RKO (cell line): Measurements from ENCODE around the gene ACE.

Source experiments
- DNase-seq: peaks from one replicate; pipeline ENCODE4 v3.0.0-alpha.2; 2016; ENCODE audit warnings: low spot score

Gene ACE

GRCh38 chr17:63492940-63493339 lies 16.1 kb downstream of the ACE start:
- DNase-seq, result no peak

DNA sequence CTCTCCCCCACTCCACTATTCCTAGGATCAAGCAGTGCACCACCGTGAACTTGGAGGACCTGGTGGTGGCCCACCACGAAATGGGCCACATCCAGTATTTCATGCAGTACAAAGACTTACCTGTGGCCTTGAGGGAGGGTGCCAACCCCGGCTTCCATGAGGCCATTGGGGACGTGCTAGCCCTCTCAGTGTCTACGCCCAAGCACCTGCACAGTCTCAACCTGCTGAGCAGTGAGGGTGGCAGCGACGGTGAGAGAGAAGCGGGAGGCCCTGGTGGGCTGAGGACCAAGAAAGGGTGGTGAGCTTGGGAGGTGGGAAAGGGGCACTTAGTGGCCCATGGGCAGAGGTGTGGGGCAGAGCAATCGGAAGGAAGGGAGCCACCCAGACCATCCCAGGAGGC lies 16.6 kb downstream of the ACE start:
- no peak for DNase-seq

GRCh38 chr17:63494300-63494928 lies 17.6 kb downstream of the ACE start:
- DNase-seq, result no peak

GRCh38 chr17:63495491-63495890 lies 18.6 kb downstream of the ACE start:
- no peak for DNase-seq

- DNase-seq, result no peak
Measured at GRCh38 chr17:63496177-63496576, 19.3 kb downstream of the ACE start.

DNA sequence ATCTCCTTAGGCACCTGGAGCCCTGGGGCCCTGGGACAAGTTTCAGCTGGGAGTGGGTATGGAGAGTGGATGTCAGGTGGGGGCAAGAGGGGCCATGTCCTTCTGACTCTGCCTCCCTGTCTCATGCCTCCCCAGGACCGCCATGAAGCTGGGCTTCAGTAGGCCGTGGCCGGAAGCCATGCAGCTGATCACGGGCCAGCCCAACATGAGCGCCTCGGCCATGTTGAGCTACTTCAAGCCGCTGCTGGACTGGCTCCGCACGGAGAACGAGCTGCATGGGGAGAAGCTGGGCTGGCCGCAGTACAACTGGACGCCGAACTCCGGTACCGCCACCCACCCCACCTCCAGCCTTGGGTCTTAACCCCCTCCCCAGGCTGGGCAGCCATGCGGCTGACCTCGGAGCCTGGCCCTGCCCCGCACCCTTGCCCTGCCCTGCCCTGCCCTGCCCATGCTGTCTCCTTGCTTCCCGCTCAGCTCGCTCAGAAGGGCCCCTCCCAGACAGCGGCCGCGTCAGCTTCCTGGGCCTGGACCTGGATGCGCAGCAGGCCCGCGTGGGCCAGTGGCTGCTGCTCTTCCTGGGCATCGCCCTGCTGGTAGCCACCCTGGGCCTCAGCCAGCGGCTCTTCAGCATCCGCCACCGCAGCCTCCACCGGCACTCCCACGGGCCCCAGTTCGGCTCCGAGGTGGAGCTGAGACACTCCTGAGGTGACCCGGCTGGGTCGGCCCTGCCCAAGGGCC lies 20.0 kb downstream of the ACE start:
- DNase-seq, result no peak

GRCh38 chr17:63497708-63498483 lies 21.0 kb downstream of the ACE start:
- DNase-seq, result no peak

- DNase-seq, result no peak
Measured at GRCh38 chr17:63498626-63499195, 21.9 kb downstream of the ACE start.

DNA sequence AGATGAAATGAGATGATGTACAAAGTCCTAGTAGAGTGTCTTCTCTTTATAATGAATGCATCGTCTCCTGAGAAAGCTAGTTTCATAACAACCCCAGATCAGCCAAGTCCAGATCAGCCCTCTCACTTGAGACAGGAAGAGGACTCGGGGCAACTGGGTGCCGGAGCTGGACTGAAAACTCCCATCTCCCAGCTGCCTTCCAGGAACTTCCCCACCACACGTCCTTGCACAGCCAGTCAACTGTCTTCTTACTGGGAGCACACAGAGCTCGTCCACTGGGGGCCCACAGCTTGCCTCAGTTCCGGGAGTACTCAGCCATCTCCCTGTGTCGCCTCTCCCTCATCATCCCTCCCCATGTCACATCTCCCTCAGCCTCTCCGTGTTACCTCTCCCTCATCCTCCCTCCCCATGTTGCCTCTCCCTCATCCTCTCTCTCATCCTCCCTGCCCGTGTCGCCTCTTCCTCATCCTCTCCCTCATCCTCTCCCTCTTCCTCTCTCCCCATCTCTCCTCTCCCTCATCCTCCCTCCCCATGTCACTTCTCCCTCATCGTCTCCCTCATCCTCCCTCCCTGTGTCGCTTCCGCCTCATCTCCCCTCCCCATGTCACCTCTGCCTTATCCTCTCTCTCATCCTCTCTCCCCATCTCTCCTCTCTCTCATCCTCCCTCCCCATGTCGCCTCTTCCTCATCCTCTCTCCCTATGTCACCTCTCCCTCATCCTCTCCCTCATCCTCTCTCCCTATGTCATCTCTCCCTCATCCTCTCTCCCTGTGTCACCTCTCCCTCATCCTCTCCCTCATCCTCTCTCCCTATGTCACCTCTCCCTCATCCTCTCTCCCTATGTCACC lies 23.9 kb downstream of the ACE start:
- no peak for DNase-seq

- no peak for DNase-seq
Measured at GRCh38 chr17:63503341-63503705, 26.5 kb downstream of the ACE start.

GRCh38 chr17:63504261-63504660 lies 27.4 kb downstream of the ACE start:
- no peak for DNase-seq

- no peak for DNase-seq
Measured at GRCh38 chr17:63505341-63505740, 28.5 kb downstream of the ACE start.

GRCh38 chr17:63506627-63507026 lies 29.8 kb downstream of the ACE start:
- DNase-seq, result no peak

GRCh38 chr17:63511331-63511730 lies 34.5 kb downstream of the ACE start:
- no peak for DNase-seq

DNA sequence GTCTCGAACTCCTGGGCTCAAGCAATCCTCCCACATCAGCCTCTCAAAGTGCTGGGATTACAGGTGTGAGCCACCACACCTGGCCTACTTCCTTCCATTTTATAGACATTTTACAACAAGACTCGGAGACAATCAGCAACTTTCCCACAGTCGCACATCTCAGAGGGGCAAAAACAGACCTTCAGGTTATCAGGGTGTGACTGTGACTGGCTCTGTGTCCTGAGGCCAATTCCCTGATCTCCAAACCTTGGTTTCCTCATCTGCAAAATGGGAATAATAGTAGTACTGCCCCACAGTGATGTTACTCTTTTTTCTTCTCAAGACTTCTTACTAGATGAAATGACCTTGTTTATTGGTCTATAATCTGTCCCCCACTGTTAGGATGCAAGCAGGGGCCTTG lies 35.5 kb downstream of the ACE start:
- DNase-seq, result no peak

DNA sequence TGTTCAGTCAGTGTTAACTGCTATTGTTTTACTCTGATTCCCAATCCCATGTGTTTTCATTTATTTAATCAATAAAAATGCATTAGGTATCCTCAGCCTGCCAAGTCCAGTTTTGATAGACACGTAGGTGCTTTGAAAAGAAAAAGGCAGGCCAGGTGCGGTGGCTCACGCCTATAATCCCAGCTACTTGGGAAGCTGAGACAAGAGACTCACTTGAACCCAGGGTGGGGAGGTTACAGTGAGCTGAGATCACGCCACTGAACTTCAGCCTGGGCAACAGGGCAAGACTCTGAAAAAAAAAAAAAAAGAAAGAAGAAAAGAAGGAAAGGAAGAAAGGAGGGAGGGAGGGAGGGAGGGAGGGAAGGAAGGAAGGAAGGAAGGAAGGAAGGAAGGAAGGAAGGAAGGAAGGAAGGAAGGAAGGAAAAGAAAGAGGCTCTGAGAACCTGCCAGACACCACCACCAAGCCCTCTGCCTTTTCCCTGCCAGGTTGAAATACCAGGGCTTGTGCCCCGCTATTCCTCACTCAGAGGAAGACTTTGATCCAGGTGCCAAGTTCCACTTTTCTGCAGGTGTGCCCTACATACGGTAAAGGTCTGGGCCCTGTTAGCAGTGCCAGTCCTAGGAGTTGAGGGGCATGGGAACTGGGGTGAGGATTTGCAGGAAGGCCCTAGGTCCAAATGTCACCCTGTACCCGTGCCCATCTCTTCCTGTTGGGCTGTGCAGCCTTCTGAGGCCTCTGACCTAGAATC lies 36.2 kb downstream of the ACE start:
- no peak for DNase-seq

GRCh38 chr17:63514477-63514876 lies 37.6 kb downstream of the ACE start:
- no peak for DNase-seq

- DNase-seq, result no peak
Measured at GRCh38 chr17:63514974-63515373, 38.1 kb downstream of the ACE start.

DNA sequence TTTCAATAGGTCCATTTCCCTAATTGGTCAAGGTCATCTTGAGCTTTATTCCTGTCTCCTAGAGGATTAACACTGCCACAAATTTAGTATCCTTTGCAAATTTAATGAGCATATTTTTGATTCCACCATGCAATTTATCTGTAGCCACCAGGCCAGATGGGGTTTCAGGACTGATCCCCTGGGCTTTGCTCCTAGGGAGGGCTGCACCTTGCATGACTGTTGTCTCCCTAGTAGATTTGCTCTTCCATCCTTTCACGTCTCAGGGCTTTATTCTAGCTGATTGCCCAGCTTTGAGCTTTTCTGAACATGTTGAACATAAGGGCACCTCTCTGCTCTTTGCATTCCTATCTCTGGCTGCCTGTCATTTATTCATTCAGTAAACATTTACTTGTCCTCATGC lies 38.6 kb downstream of the ACE start:
- DNase-seq, result no peak

- DNase-seq, result peak; percentile 71
Measured at GRCh38 chr17:63516910-63517824, 40.3 kb downstream of the ACE start.
